Measurements from ENCODE around the gene ATPAF1. TPM values are rescaled to one million over a fixed set of nuclear protein-coding genes. Genes with fewer than 3 reads are reported as not detected.

Gene ATPAF1
- polyA plus RNA-seq, 1 of the 3 experiments (the other 2 are of a cell fraction) = 39.9 TPM

DNA sequence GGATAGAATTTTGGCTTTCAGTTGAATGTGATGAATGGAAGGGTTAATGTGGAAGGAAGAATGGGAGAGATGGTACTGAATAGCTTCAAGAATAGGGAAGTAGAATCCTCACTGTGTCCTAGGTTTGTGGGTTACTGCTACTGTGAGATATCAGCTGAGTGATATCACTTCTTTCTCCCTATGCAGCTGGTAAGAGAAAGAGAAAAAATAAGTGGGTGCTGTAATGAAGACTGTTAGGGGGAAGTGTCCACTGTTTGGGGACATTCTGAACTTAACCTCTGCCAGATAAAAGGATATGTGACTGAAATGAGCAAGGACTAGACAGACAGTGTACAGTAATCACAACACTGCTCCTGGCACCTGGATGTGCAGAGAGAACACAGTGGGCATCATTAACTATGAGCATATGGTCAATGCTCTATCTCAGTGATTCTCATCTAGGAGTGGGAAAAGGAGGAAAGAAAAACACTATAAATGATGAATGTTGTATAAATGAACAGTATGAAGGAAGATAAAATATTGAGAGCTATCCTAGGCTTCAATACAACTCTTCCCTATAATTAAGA lies 26.0 kb downstream of the ATPAF1 start:
- H3K36me3 ChIP-seq (replicated peaks in 1 of 2; ENCODE audit: control insufficient read depth in 1 of 2, insufficient read depth in 2 of 2, low read length in 1 of 2) = peaks cover 2 to 9% of the 10 kb centered on the region in 2 experiments
- no peak overlapping the region for H3K4me3 ChIP-seq (ENCODE audit: low read depth in 2 of 2, low read length in 1 of 2)
- H3K9ac ChIP-seq = no peak overlapping the region
- DNase-seq = no peak
- H3F3A ChIP-seq (replicated peaks; ENCODE audit: insufficient read depth) = peaks cover 21% of the 10 kb centered on the region
- no peaks in the 10 kb centered on the region for H3K27me3 ChIP-seq (ENCODE audit: insufficient read depth)
- H3K9me2 ChIP-seq = no peaks in the 10 kb centered on the region
- ChIA-PET POLR2A (no interaction called here), CTCF (interaction anchor here (1.4 kb wide), 1 partner anchor 25 kb away, joined by 5 read pairs; no protein-coding TSS in a partner anchor)
- H2AFZ ChIP-seq (ENCODE audit: low read depth) = no peak overlapping the region
- H3K4me1 ChIP-seq (ENCODE audit: control insufficient read depth in 1 of 2, insufficient read depth in 2 of 2, low read depth in 1 of 2, low read length in 1 of 2) = peaks cover 3 to 7% of the 10 kb centered on the region in 2 experiments
- H3K79me2 ChIP-seq (ENCODE audit: insufficient read depth) = no peaks in the 10 kb centered on the region
- no peak for TF ChIP-seq RCOR1 (IDR thresholded peaks at IDR 0.05; ENCODE audit: low read length)
- no peak for TF ChIP-seq MXI1 (IDR thresholded peaks at IDR 0.05; ENCODE audit: low read depth, low read length)
- no peak for TF ChIP-seq NFIC (IDR thresholded peaks at IDR 0.05; ENCODE audit: borderline replicate concordance)
- TF ChIP-seq TEAD4 (IDR thresholded peaks at IDR 0.05; ENCODE audit: borderline replicate concordance, insufficient read depth) = no peak
- TF ChIP-seq, protein P1, sequence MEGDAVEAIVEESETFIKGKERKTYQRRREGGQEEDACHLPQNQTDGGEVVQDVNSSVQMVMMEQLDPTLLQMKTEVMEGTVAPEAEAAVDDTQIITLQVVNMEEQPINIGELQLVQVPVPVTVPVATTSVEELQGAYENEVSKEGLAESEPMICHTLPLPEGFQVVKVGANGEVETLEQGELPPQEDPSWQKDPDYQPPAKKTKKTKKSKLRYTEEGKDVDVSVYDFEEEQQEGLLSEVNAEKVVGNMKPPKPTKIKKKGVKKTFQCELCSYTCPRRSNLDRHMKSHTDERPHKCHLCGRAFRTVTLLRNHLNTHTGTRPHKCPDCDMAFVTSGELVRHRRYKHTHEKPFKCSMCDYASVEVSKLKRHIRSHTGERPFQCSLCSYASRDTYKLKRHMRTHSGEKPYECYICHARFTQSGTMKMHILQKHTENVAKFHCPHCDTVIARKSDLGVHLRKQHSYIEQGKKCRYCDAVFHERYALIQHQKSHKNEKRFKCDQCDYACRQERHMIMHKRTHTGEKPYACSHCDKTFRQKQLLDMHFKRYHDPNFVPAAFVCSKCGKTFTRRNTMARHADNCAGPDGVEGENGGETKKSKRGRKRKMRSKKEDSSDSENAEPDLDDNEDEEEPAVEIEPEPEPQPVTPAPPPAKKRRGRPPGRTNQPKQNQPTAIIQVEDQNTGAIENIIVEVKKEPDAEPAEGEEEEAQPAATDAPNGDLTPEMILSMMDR (IDR thresholded peaks at IDR 0.05) = no peak
- peak overlapping the region in 1 of 2 experiments; percentile 45; a peak in 2 of 4 replicates for H3K27ac ChIP-seq (ENCODE audit: low read depth in 2 of 2, low read length in 1 of 2)
- H3K4me2 ChIP-seq = no peak overlapping the region
- no peaks in the 10 kb centered on the region for H3K9me3 ChIP-seq
- no peaks in the 10 kb centered on the region for H4K20me1 ChIP-seq (ENCODE audit: insufficient read depth)

- CTCF ChIA-PET = interaction anchor here (1.3 kb wide), 1 partner anchor 107 kb away, joined by 3 read pairs; no protein-coding TSS in a partner anchor
- DNase-seq = no peak
- Histone ChIP-seq H3K9ac (no peak overlapping the region), H3K79me2 (ENCODE audit: insufficient read depth) (no peaks in the 10 kb centered on the region), H4K20me1 (ENCODE audit: insufficient read depth) (no peaks in the 10 kb centered on the region), H3K4me1 (ENCODE audit: control insufficient read depth in 1 of 2, insufficient read depth in 2 of 2, low read depth in 1 of 2, low read length in 1 of 2) (peaks cover 3 to 7% of the 10 kb centered on the region in 2 experiments), H3K36me3 (replicated peaks in 1 of 2; ENCODE audit: control insufficient read depth in 1 of 2, insufficient read depth in 2 of 2, low read length in 1 of 2) (peaks cover 15 to 20% of the 10 kb centered on the region in 2 experiments), H3K27me3 (ENCODE audit: insufficient read depth) (no peaks in the 10 kb centered on the region), H2AFZ (ENCODE audit: low read depth) (no peak overlapping the region), H3F3A (replicated peaks; ENCODE audit: insufficient read depth) (peaks cover 15% of the 10 kb centered on the region), H3K4me3 (ENCODE audit: low read depth in 2 of 2, low read length in 1 of 2) (no peak overlapping the region), H3K4me2 (no peak overlapping the region), H3K9me3 (no peaks in the 10 kb centered on the region), H3K9me2 (no peaks in the 10 kb centered on the region), H3K27ac (ENCODE audit: low read depth in 2 of 2, low read length in 1 of 2) (no peak overlapping the region)
- POLR2A ChIA-PET = no interaction called here
- WGBS (ENCODE audit: low lambda C conversion rate) = 96% methylated on average over 1 of the region's 1 CpG
- no peak for TF ChIP-seq FOSL2 (IDR thresholded peaks at IDR 0.05; ENCODE audit: borderline replicate concordance, low read depth)
- no peak for TF ChIP-seq FOXJ3 (CRISPR knock-in tag; IDR thresholded peaks at IDR 0.05)
- TF ChIP-seq RFX5 (IDR thresholded peaks at IDR 0.05; ENCODE audit: low read length) = no peak
- TF ChIP-seq EP300 (IDR thresholded peaks at IDR 0.05; ENCODE audit: borderline replicate concordance in 1 of 2, low read depth in 1 of 2, low read length in 1 of 2) = no peak
- TF ChIP-seq, protein P2, sequence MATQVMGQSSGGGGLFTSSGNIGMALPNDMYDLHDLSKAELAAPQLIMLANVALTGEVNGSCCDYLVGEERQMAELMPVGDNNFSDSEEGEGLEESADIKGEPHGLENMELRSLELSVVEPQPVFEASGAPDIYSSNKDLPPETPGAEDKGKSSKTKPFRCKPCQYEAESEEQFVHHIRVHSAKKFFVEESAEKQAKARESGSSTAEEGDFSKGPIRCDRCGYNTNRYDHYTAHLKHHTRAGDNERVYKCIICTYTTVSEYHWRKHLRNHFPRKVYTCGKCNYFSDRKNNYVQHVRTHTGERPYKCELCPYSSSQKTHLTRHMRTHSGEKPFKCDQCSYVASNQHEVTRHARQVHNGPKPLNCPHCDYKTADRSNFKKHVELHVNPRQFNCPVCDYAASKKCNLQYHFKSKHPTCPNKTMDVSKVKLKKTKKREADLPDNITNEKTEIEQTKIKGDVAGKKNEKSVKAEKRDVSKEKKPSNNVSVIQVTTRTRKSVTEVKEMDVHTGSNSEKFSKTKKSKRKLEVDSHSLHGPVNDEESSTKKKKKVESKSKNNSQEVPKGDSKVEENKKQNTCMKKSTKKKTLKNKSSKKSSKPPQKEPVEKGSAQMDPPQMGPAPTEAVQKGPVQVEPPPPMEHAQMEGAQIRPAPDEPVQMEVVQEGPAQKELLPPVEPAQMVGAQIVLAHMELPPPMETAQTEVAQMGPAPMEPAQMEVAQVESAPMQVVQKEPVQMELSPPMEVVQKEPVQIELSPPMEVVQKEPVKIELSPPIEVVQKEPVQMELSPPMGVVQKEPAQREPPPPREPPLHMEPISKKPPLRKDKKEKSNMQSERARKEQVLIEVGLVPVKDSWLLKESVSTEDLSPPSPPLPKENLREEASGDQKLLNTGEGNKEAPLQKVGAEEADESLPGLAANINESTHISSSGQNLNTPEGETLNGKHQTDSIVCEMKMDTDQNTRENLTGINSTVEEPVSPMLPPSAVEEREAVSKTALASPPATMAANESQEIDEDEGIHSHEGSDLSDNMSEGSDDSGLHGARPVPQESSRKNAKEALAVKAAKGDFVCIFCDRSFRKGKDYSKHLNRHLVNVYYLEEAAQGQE (IDR thresholded peaks at IDR 0.05; ENCODE audit: low read depth, low read length) = no peak
- TF ChIP-seq TEAD4 (IDR thresholded peaks at IDR 0.05; ENCODE audit: borderline replicate concordance, insufficient read depth) = no peak
- no peak for TF ChIP-seq EZH2phosphoT487 (IDR thresholded peaks at IDR 0.05; ENCODE audit: borderline replicate concordance, low read depth)
- TF ChIP-seq IRF3 (IDR thresholded peaks at IDR 0.05; ENCODE audit: low read depth, low read length) = no peak
- no peak for TF ChIP-seq MXI1 (IDR thresholded peaks at IDR 0.05; ENCODE audit: low read depth, low read length)
- TF ChIP-seq USF2 (IDR thresholded peaks at IDR 0.05; ENCODE audit: borderline replicate concordance, low read depth, low read length) = no peak
- TF ChIP-seq RAD21 (IDR thresholded peaks at IDR 0.05; ENCODE audit: low read length) = no peak
- TF ChIP-seq TAF1 (IDR thresholded peaks at IDR 0.05; ENCODE audit: borderline replicate concordance, low read depth, low read length) = no peak
- no peak for TF ChIP-seq TCF12 (IDR thresholded peaks at IDR 0.05)
- TF ChIP-seq SIN3A (IDR thresholded peaks at IDR 0.05; ENCODE audit: borderline replicate concordance, low read depth, low read length) = no peak
- TF ChIP-seq ELF1 (IDR thresholded peaks at IDR 0.05) = no peak
Observed at GRCh38 chr1:46639547-46639946, 28.6 kb downstream of the ATPAF1 start.
